Type B pancreatic cell (in vitro differentiated cells): ENCODE results near the gene CHD2. TPM values are rescaled to one million over a fixed set of nuclear protein-coding genes. Genes with fewer than 3 reads are reported as not detected.

Experiments used
- DNase-seq: peaks from one replicate; pipeline ENCODE4 v3.0.0; 2021; ENCODE audit warnings: mixed read lengths; ENCODE audit not compliant: unreplicated experiment; ENCODE audit errors: extremely low spot score
- H3K27ac Mint-ChIP-seq: 2 replicates; pipeline ENCODE4 v1.8.0; 2021; ENCODE audit warnings: mild to moderate bottlenecking, mixed read lengths
- H3K27me3 Mint-ChIP-seq: 2 replicates; pipeline ENCODE4 v1.8.0; 2021; ENCODE audit warnings: mixed read lengths
- H3K36me3 Mint-ChIP-seq: 2 replicates; pipeline ENCODE4 v1.8.0; 2021; ENCODE audit warnings: mixed read lengths
- H3K4me1 Mint-ChIP-seq: one replicate; pipeline ENCODE4 v1.8.0; 2021; ENCODE audit warnings: mixed read lengths; ENCODE audit not compliant: unreplicated experiment
- H3K4me3 Mint-ChIP-seq: 2 replicates; pipeline ENCODE4 v1.8.0; 2021; ENCODE audit warnings: mild to moderate bottlenecking, mixed read lengths
- H3K9me3 Mint-ChIP-seq: 2 replicates; pipeline ENCODE4 v1.8.0; 2021; ENCODE audit warnings: mixed read lengths
- CTCF ChIP-seq: fragments of 200-600 bp; sonication (generic); conservative IDR thresholded peaks from 2 replicates; pipeline ENCODE4 v1.5.0; 2021; ENCODE audit warnings: antibody characterized with exemption, mild to moderate bottlenecking
- total RNA-seq: library from RNA; stranded (reverse); gene quantifications from 2 replicates; pipeline ENCODE4 v1.2.1, GENCODE V29; 2021; ENCODE audit warnings: low replicate concordance

CHD2 gene
- total RNA-seq, 1 donor from 2014 or later, result 135 TPM

DNA sequence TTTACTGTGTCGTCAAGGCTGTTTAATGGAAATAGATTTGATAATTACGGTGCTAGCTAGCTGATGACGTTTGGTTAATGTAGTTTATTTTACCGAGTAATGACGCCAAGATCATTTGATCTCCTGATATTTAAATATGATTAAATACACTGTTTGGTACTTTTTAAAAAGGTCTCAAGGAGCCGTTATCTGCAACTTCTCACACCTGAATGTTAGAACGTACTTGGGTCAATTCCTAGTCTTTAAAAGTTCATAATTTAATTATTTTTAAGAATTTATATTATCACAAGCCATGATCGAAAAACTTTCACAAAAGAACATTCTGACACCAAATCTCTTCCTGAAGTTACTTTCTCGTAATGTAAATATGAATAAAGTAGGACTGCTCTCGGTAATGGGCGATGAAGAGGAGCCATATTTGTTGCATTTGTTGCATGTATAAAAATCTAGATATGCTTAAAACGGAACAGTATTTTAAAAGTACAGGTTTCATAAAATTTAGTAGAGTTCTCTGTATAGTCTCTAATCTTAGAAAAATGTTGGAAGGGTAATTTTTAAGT is 16.2 kb upstream of the CHD2 start:
- Mint-ChIP-seq H3K27ac (peak overlapping the region; percentile 98), H3K27me3 (peaks cover 3% of the 10 kb centered on the region), H3K4me1 (peaks cover 45% of the 10 kb centered on the region), H3K4me3 (peak overlapping the region; percentile 96), H3K9me3 (no peaks in the 10 kb centered on the region), H3K36me3 (peaks cover 42% of the 10 kb centered on the region)
- TF ChIP-seq CTCF, result no peak
- no peak for DNase-seq

DNA sequence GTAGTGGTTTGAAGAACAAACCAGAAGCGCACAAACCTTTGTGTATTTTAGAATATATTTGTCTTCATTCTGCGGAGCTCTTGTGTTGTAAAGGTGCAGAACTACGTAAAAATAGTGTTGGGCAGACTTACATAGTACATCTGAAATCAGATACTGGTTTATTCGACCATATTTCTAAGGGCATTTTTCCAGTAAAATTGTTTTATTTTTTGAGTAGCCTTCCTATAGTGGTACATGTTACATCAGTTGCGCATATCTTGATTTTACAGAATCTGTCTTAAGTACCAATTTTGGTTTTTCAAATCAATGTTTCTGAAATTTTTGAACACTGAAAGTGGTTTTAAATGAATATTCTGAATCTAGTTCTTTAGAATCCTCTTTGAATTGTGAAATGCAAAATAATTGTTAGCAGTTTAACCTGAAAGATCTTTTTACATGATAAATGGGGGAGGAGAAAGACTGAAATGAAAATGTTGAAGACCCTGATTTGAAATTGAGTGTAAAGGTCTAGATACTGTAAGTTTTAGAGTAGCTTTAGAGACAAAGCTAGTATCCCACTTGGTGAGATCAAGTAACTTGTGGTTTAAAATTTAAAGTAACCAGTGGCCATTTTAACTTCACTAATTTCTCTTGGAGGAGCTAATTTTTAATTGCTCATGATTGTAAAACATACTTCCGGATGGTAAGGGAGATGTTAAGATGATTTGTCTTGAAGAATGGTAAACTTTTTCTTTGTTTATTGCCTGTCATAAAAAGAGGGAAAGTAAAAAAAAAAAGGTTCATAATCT is 15.5 kb upstream of the CHD2 start:
- no peak for TF ChIP-seq CTCF
- peaks cover 44% of the 10 kb centered on the region for H3K36me3 Mint-ChIP-seq
- H3K27me3 Mint-ChIP-seq, result peaks cover 3% of the 10 kb centered on the region
- no peak for DNase-seq
- peak overlapping the region; percentile 96 for H3K4me3 Mint-ChIP-seq
- H3K9me3 Mint-ChIP-seq, result no peaks in the 10 kb centered on the region
- H3K27ac Mint-ChIP-seq, result peak overlapping the region; percentile 98
- H3K4me1 Mint-ChIP-seq, result peaks cover 45% of the 10 kb centered on the region

- no peak for DNase-seq
- H3K27me3 Mint-ChIP-seq, result peaks cover 3% of the 10 kb centered on the region
- peak overlapping the region; percentile 98 for H3K27ac Mint-ChIP-seq
- peak overlapping the region; percentile 96 for H3K4me3 Mint-ChIP-seq
- peaks cover 50% of the 10 kb centered on the region for H3K36me3 Mint-ChIP-seq
- H3K9me3 Mint-ChIP-seq, result no peaks in the 10 kb centered on the region
- TF ChIP-seq CTCF, result no peak
- peaks cover 41% of the 10 kb centered on the region for H3K4me1 Mint-ChIP-seq
Measured at GRCh38 chr15:92885224-92886041, 14.7 kb upstream of the CHD2 start.

GRCh38 chr15:92886042-92886537 is 14.0 kb upstream of the CHD2 start:
- no peak for TF ChIP-seq CTCF
- peaks cover 3% of the 10 kb centered on the region for H3K27me3 Mint-ChIP-seq
- H3K36me3 Mint-ChIP-seq, result peaks cover 56% of the 10 kb centered on the region
- DNase-seq, result no peak
- peaks cover 34% of the 10 kb centered on the region for H3K4me1 Mint-ChIP-seq
- peak overlapping the region; percentile 96 for H3K4me3 Mint-ChIP-seq
- peak overlapping the region; percentile 71 for H3K27ac Mint-ChIP-seq
- H3K9me3 Mint-ChIP-seq, result no peaks in the 10 kb centered on the region

GRCh38 chr15:92886815-92887214 is 13.3 kb upstream of the CHD2 start:
- no peak for TF ChIP-seq CTCF
- peak overlapping the region; percentile 96 for H3K4me3 Mint-ChIP-seq
- H3K4me1 Mint-ChIP-seq, result peaks cover 33% of the 10 kb centered on the region
- H3K27me3 Mint-ChIP-seq, result peaks cover 3% of the 10 kb centered on the region
- H3K9me3 Mint-ChIP-seq, result no peaks in the 10 kb centered on the region
- H3K36me3 Mint-ChIP-seq, result peaks cover 63% of the 10 kb centered on the region
- H3K27ac Mint-ChIP-seq, result peak overlapping the region; percentile 71
- DNase-seq, result no peak
